ENCODE results near the gene SLC6A20. TPM values are rescaled to one million over a fixed set of nuclear protein-coding genes. Genes with fewer than 3 reads are reported as not detected.

SLC6A20 gene
- total RNA-seq, 4 donors from 2014 or later = 0.19 to 0.33 (median 0.29) TPM; not detected in 1

DNA sequence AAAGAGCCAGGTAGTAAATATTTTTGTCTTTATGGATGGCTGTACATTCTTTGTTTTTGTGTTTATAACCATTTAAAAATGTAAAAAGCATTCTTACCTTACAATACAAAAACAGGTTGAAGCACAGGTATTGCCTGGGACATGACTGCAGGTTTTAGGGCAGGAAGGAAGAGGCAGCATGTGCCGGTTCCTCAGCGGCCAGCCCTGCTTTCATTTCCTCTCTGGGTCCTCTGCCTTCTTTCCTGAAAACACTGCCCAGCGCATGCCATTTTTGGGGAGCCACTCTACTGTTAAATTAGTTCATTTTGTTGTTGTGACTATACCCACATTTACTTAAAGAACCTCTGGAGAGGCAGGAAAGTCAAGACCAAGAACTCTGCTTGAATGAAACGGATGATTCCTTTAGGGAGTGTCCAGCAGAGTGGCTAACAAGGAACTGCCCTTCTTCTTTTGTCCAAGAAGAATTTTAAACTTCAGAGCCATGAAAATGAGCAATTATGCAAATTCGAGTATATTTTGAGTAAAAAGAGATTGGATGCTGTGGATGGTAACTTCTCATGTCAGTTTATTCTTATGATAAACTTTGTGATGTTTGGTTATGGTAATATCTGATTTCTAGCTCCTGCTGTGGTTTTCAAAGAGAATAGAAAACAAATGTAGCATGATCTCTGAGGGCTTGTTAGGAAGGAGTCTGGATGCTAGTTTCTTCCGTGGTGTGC lies 54.4 kb downstream of the SLC6A20 start:
- Histone ChIP-seq H3K9me3 (no peaks in the 10 kb centered on the region), H3K27ac (replicated peaks in 1 of 4) (no peak overlapping the region), H3K36me3 (peaks cover 62 to 100% (median 90%) of the 10 kb centered on the region in 4 donors), H3K4me1 (no peaks in the 10 kb centered on the region), H3K27me3 (no peaks in the 10 kb centered on the region), H3K4me3 (no peak overlapping the region)
- 72% methylated on average over 6 of the region's 6 CpGs for WGBS
- TF ChIP-seq EP300 (IDR thresholded peaks at IDR 0.05) (no peak), POLR2A (IDR thresholded peaks at IDR 0.05; ENCODE audit: low read depth) (no peak), POLR2AphosphoS5 (IDR thresholded peaks at IDR 0.05) (no peak)
- TF ChIP-seq, protein P1, sequence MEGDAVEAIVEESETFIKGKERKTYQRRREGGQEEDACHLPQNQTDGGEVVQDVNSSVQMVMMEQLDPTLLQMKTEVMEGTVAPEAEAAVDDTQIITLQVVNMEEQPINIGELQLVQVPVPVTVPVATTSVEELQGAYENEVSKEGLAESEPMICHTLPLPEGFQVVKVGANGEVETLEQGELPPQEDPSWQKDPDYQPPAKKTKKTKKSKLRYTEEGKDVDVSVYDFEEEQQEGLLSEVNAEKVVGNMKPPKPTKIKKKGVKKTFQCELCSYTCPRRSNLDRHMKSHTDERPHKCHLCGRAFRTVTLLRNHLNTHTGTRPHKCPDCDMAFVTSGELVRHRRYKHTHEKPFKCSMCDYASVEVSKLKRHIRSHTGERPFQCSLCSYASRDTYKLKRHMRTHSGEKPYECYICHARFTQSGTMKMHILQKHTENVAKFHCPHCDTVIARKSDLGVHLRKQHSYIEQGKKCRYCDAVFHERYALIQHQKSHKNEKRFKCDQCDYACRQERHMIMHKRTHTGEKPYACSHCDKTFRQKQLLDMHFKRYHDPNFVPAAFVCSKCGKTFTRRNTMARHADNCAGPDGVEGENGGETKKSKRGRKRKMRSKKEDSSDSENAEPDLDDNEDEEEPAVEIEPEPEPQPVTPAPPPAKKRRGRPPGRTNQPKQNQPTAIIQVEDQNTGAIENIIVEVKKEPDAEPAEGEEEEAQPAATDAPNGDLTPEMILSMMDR (IDR thresholded peaks at IDR 0.05) = no peak
- intact Hi-C loops (cut with DNase I) = no loop called here
- DNase-seq (ENCODE audit: extremely low spot score) = no peak

DNA sequence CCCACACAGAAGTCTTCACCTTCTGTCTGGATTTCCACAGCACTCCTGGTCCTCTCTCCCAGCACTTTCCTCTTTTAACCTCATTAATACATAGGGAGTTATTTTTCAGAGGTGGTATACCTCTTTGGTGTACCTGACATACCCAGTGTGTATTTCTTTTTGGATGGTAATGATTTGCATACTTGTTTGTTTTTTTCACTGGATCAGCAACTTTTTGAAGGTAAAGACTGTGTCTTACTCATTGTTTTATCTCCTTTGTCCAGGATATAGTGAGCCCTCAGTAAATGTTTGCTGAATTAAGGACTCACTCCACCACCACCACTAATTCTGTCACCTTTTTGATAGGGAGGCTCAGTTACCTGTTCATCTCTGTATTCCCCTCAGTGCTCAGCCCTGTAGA lies 55.1 kb downstream of the SLC6A20 start:
- Histone ChIP-seq H3K27me3 (no peaks in the 10 kb centered on the region), H3K36me3 (peaks cover 63 to 100% (median 90%) of the 10 kb centered on the region in 4 donors), H3K27ac (replicated peaks in 1 of 4) (no peak overlapping the region), H3K4me1 (no peaks in the 10 kb centered on the region), H3K9me3 (no peaks in the 10 kb centered on the region), H3K4me3 (no peak overlapping the region)
- intact Hi-C loops (cut with DNase I) = no loop called here
- DNase-seq (ENCODE audit: extremely low spot score) = no peak
- TF ChIP-seq POLR2AphosphoS5 (IDR thresholded peaks at IDR 0.05) = no peak
- TF ChIP-seq POLR2A (IDR thresholded peaks at IDR 0.05; ENCODE audit: low read depth) = no peak
- TF ChIP-seq, protein P1 (IDR thresholded peaks at IDR 0.05) = no peak
- no peak for TF ChIP-seq EP300 (IDR thresholded peaks at IDR 0.05)

DNA sequence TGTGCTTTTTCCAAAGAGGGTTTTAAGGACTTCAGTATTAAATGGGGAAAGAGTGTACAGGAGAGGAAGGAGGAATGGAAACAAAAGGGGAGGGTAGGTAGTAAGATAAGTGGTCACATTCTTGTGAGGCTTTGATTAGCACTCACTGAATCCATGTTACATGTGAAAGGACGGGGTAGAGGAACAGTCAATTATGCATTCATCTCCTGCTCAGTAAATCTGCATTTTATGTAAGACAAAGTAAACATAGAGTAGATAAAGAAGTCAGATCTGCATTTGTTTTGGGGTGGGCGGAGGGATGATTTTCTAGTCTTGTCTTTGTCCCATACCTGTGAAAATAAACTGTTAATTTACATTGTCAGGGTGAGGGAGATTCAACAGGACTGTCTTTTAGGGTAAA lies 56.3 kb downstream of the SLC6A20 start:
- H3K36me3 ChIP-seq = peaks cover 76 to 100% (median 90%) of the 10 kb centered on the region in 4 donors
- no peak for TF ChIP-seq EP300 (IDR thresholded peaks at IDR 0.05)
- TF ChIP-seq, protein P1 (IDR thresholded peaks at IDR 0.05) = no peak
- TF ChIP-seq POLR2A (IDR thresholded peaks at IDR 0.05; ENCODE audit: low read depth) = no peak
- no peak for TF ChIP-seq POLR2AphosphoS5 (IDR thresholded peaks at IDR 0.05)
- no peaks in the 10 kb centered on the region for H3K9me3 ChIP-seq
- intact Hi-C loops (cut with DNase I) = no loop called here
- no peaks in the 10 kb centered on the region for H3K4me1 ChIP-seq
- H3K27ac ChIP-seq (replicated peaks in 1 of 4) = no peak overlapping the region
- no peak for DNase-seq (ENCODE audit: extremely low spot score)
- H3K4me3 ChIP-seq = no peak overlapping the region
- 91% methylated on average over 2 of the region's 2 CpGs for WGBS
- H3K27me3 ChIP-seq = no peaks in the 10 kb centered on the region

DNA sequence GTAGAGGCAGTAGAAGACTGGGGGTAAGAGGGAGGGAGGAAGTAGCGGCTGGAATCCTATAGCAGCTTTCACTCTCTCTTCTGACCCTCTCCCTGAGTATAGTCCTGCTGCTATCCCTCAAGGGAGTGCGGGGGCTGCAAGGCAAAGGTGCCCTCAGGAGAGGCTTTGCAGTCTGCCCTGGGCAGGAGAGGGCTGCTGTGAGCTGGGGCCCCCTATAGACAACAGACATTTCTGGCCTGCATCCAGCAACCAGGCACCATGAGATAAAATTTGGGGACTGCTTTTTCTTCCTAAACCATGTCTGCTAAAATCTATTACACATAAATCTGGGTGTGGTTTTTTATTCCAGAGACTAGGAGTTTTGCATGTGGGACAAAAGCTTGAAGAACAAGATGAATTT lies 59.1 kb downstream of the SLC6A20 start:
- H3K4me3 ChIP-seq = no peak overlapping the region
- H3K4me1 ChIP-seq = no peaks in the 10 kb centered on the region
- peaks cover 75 to 100% (median 95%) of the 10 kb centered on the region in 4 donors for H3K36me3 ChIP-seq
- H3K27me3 ChIP-seq = no peaks in the 10 kb centered on the region
- 100% methylated on average over 2 of the region's 2 CpGs for WGBS
- TF ChIP-seq POLR2AphosphoS5 (IDR thresholded peaks at IDR 0.05) = no peak
- TF ChIP-seq, protein P1 (IDR thresholded peaks at IDR 0.05) = no peak
- TF ChIP-seq EP300 (IDR thresholded peaks at IDR 0.05) = no peak
- TF ChIP-seq POLR2A (IDR thresholded peaks at IDR 0.05; ENCODE audit: low read depth) = no peak
- intact Hi-C loops (cut with DNase I) = no loop called here
- H3K27ac ChIP-seq (replicated peaks in 1 of 4) = no peak overlapping the region
- H3K9me3 ChIP-seq = no peaks in the 10 kb centered on the region
- no peak for DNase-seq (ENCODE audit: extremely low spot score)

DNA sequence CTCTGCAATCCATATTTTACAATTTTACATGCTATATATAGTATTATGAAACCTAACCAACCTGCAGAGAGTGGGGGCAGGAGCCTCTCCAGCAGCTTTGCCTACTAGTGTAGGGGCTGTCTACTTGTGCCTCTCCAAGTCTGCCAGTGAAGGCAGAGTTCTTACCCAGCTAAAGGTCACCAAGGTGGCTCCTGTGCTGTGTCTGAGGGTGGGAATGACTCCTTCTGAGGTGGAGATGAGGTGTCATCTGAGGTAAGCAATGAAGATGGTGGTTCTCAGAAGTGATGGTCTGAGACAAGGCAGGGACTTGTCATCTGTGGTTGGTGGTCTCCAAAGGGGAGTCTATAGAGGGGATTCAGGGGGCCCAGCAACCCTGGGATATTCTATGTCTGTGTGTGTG lies 59.6 kb downstream of the SLC6A20 start:
- H3K27me3 ChIP-seq = no peaks in the 10 kb centered on the region
- no peak overlapping the region for H3K4me3 ChIP-seq
- TF ChIP-seq POLR2A (IDR thresholded peaks at IDR 0.05; ENCODE audit: low read depth) = no peak
- TF ChIP-seq POLR2AphosphoS5 (IDR thresholded peaks at IDR 0.05) = no peak
- no peak for TF ChIP-seq EP300 (IDR thresholded peaks at IDR 0.05)
- TF ChIP-seq, protein P1 (IDR thresholded peaks at IDR 0.05) = no peak
- no peaks in the 10 kb centered on the region for H3K9me3 ChIP-seq
- DNase-seq (ENCODE audit: extremely low spot score) = no peak
- no peaks in the 10 kb centered on the region for H3K4me1 ChIP-seq
- peaks cover 72 to 100% (median 96%) of the 10 kb centered on the region in 4 donors for H3K36me3 ChIP-seq
- H3K27ac ChIP-seq (replicated peaks in 1 of 4) = no peak overlapping the region
- intact Hi-C loops (cut with DNase I) = no loop called here

All from esophagus muscularis mucosa (tissue), 4 donors.